Osteoblast (primary cell): ENCODE data around the gene TAF4. TPM values are rescaled to one million over a fixed set of nuclear protein-coding genes. Genes with fewer than 3 reads are reported as not detected.

Experiments
- DNase-seq: peaks from one replicate; pipeline ENCODE4 v3.0.0; 2011; ENCODE audit warnings: low spot score, mixed read lengths; ENCODE audit not compliant: insufficient read length; ENCODE audit errors: missing footprints
- H2AFZ ChIP-seq: 2 replicates; pipeline ENCODE4 v1.6.0; 2011; ENCODE audit warnings: mild to moderate bottlenecking, low read length
- H3K27ac ChIP-seq: 2 replicates; pipeline ENCODE4 v1.5.1; 2011; ENCODE audit warnings: mild to moderate bottlenecking, low read depth, low read length, moderate library complexity
- H3K27me3 ChIP-seq: 2 replicates; pipeline ENCODE4 v1.6.0; 2012; ENCODE audit warnings: mild to moderate bottlenecking, control low read depth, inconsistent platforms, low read length, moderate library complexity; ENCODE audit not compliant: insufficient read depth
- H3K36me3 ChIP-seq: 2 replicates; pipeline ENCODE4 v1.5.1; 2011; ENCODE audit warnings: mild to moderate bottlenecking, low read length, control low read depth, moderate library complexity; ENCODE audit not compliant: insufficient read depth
- H3K4me1 ChIP-seq: 2 replicates; pipeline ENCODE4 v1.5.1; 2011; ENCODE audit warnings: mild to moderate bottlenecking, low read length, control low read depth, moderate library complexity; ENCODE audit not compliant: insufficient read depth
- H3K4me2 ChIP-seq: 2 replicates; pipeline ENCODE4 v1.6.0; 2011; ENCODE audit warnings: mild to moderate bottlenecking, low read length; ENCODE audit not compliant: insufficient read depth
- H3K4me3 ChIP-seq: fragments of 200-600 bp; sonication (generic); 3 replicates; pipeline ENCODE4 v1.5.1; 2012; ENCODE audit warnings: mild to moderate bottlenecking, low read length, inconsistent platforms; ENCODE audit not compliant: insufficient read depth
- H3K79me2 ChIP-seq: 2 replicates; pipeline ENCODE4 v1.6.0; 2012; ENCODE audit warnings: mild to moderate bottlenecking, low read length, control low read depth, inconsistent platforms; ENCODE audit not compliant: insufficient read depth
- H3K9me3 ChIP-seq: 2 replicates; pipeline ENCODE4 v1.5.1; 2011; ENCODE audit warnings: low read depth, low read length, control low read depth
- H4K20me1 ChIP-seq: 2 replicates; pipeline ENCODE4 v1.6.0; 2012; ENCODE audit warnings: mild to moderate bottlenecking, low read length, control low read depth; ENCODE audit not compliant: insufficient read depth
- CTCF ChIP-seq: IDR thresholded peaks from 2 replicates; pipeline ENCODE4 v1.5.1; 2011; ENCODE audit warnings: mild to moderate bottlenecking, low read depth, low read length, moderate library complexity; ENCODE audit errors: extremely low read depth
- total RNA-seq: library from RNA; depleted of rRNA; stranded (reverse); fragments of >200 nt; gene quantifications from 2 replicates; pipeline ENCODE4 v1.2.3, GENCODE V29; 2012

Gene TAF4
- total RNA-seq = 4.3 and 4.7 TPM in 2 replicates

GRCh38 chr20:62065674-62066338 lies at the start of gene TAF4:
TSS of gene TAF4 (minus strand) at chr20:62065881. CDS start at chr20:62065810, 71 bp downstream.
- Histone ChIP-seq H3K27me3 (no peaks in the 10 kb centered on the region), H3K4me3 (peak within 1 kb of the TSS; percentile 77), H4K20me1 (peaks cover 31% of the 10 kb centered on the region), H3K9me3 (no peaks in the 10 kb centered on the region), H3K36me3 (no peaks in the 10 kb centered on the region), H3K27ac (peak within 1 kb of the TSS; percentile 66), H3K4me2 (peak within 1 kb of the TSS; percentile 83), H3K4me1 (peaks cover 16% of the 10 kb centered on the region), H3K79me2 (peaks cover 35% of the 10 kb centered on the region), H2AFZ (peak within 1 kb of the TSS; percentile 61)
- peak; percentile 100 for DNase-seq
- TF ChIP-seq CTCF = no peak

- Histone ChIP-seq H3K79me2 (no peaks in the 10 kb centered on the region), H4K20me1 (no peaks in the 10 kb centered on the region), H3K4me3 (no peak overlapping the region), H2AFZ (no peak overlapping the region), H3K4me2 (no peak overlapping the region), H3K9me3 (peaks cover 3% of the 10 kb centered on the region), H3K36me3 (no peaks in the 10 kb centered on the region), H3K27me3 (peaks cover 39% of the 10 kb centered on the region), H3K27ac (no peak overlapping the region), H3K4me1 (no peaks in the 10 kb centered on the region)
- TF ChIP-seq CTCF = no peak
- DNase-seq = no peak
These were observed 49.2 kb upstream of the TAF4 start for GRCh38 chr20:62114894-62115293.

- Histone ChIP-seq H3K9me3 (peaks cover 11% of the 10 kb centered on the region), H3K27ac (no peak overlapping the region), H3K36me3 (no peaks in the 10 kb centered on the region), H3K4me3 (no peak overlapping the region), H3K27me3 (peaks cover 17% of the 10 kb centered on the region), H3K79me2 (no peaks in the 10 kb centered on the region), H4K20me1 (no peaks in the 10 kb centered on the region), H3K4me2 (no peak overlapping the region), H2AFZ (no peak overlapping the region), H3K4me1 (no peaks in the 10 kb centered on the region)
- no peak for TF ChIP-seq CTCF
- DNase-seq = peak; percentile 83
These were observed 46.7 kb upstream of the TAF4 start for GRCh38 chr20:62112368-62112767.

- peaks cover 7% of the 10 kb centered on the region for H3K27me3 ChIP-seq
- H3K27ac ChIP-seq = no peak overlapping the region
- H3K4me2 ChIP-seq = no peak overlapping the region
- DNase-seq = peak; percentile 10
- H3K79me2 ChIP-seq = no peaks in the 10 kb centered on the region
- no peak for TF ChIP-seq CTCF
- no peaks in the 10 kb centered on the region for H3K4me1 ChIP-seq
- H3K9me3 ChIP-seq = peaks cover 11% of the 10 kb centered on the region
- H3K36me3 ChIP-seq = no peaks in the 10 kb centered on the region
- no peak overlapping the region for H2AFZ ChIP-seq
- no peaks in the 10 kb centered on the region for H4K20me1 ChIP-seq
- no peak overlapping the region for H3K4me3 ChIP-seq
These were observed 45.5 kb upstream of the TAF4 start for GRCh38 chr20:62111148-62111547.
